ENCODE data around the gene KIAA0753.
A peak's percentile ranks its signal among the peaks of the same experiment; 100 is the strongest.
"Not testable (repeated sequence)": the region's sequence is repeated elsewhere in the genome, so short reads cannot be mapped to it uniquely, and the experiment has no call there.

The KIAA0753 gene

GRCh38 chr17:6596941-6597340 lies 43.6 kb downstream of the KIAA0753 start:
- DNase-seq (ENCODE audit: low read depth) = no peak

DNA sequence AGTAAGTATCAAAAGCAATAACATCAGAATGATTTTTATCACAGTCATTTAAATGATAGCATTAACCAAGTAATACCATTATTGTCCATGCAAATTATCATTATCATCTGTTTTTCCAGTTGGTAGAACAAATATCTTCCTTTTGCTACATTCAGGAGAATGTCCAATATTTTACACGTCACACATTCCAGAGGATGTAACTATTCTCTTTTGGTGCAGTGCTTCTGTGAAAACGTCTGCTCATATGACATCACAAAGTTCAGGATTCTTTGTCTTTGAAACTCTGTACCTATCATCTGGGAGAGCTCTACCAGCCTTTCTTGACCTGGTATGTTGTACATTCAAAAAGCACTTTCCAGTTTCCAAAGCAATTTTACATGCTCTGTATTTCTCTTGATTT lies 44.0 kb downstream of the KIAA0753 start:
- no peak for DNase-seq (ENCODE audit: low read depth)

- DNase-seq (ENCODE audit: low read depth) = no peak
Observed at GRCh38 chr17:6596081-6596480, 44.4 kb downstream of the KIAA0753 start.

DNA sequence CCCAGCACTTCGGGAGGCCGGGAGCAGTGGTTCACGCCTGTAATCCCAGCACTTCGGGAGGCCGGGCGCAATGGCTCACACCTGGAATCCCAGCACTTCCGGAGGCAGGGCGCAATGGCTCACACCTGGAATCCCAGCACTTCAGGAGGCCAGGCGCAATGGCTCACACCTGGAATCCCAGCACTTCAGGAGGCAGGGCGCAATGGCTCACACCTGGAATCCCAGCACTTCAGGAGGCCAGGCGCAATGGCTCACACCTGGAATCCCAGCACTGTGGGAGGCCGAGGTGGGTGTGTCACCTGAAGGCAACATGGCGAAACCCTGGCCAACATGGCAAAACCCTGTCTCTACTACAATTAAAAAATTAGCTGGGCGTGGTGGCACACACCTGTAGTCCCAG lies 47.1 kb downstream of the KIAA0753 start:
- DNase-seq (ENCODE audit: low read depth) = not testable (repeated sequence)

DNA sequence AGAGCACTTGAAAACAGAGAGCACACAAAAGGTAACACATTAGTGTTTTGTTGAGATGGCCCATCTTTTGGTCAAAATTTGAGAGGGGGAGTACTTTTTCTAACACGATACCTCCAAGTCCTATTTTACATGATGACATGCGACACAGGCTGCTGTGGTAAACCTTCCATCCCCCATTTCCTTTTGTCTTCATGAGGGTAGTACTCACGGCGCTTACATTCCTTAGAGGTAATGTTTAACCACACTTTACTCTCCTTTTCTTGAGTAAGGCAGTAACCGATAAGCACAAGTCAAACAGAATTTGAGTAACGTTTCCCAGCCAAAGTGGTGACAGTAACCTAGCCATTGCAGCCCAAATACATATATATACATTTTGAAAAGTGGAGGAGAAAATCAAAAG lies 48.3 kb downstream of the KIAA0753 start:
- DNase-seq (ENCODE audit: low read depth) = peak; percentile 56

GRCh38 chr17:6591599-6592158 lies 48.8 kb downstream of the KIAA0753 start:
- DNase-seq (ENCODE audit: low read depth) = peak; percentile 93

GRCh38 chr17:6589266-6589946 lies 51.1 kb downstream of the KIAA0753 start:
- no peak for DNase-seq (ENCODE audit: low read depth)

DNA sequence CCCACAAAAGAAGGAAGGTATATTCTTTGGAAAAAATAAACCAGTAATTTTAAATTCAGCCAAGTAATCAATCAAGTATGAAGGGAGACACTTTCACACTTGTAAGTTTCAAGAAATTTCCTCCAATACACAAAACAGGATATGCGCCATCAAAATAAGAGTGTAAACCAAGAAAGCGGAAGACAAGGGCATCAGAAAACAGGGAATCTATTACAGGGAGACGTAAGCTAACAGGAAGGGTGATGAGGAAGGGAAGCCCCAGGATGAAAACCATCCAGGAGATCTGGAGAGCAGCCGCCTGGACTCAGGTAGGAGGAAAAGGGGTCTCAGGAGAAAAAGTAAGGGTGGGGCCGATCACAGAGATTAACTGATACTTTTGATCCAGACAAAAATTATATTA lies 52.3 kb downstream of the KIAA0753 start:
- DNase-seq (ENCODE audit: low read depth) = no peak

DNA sequence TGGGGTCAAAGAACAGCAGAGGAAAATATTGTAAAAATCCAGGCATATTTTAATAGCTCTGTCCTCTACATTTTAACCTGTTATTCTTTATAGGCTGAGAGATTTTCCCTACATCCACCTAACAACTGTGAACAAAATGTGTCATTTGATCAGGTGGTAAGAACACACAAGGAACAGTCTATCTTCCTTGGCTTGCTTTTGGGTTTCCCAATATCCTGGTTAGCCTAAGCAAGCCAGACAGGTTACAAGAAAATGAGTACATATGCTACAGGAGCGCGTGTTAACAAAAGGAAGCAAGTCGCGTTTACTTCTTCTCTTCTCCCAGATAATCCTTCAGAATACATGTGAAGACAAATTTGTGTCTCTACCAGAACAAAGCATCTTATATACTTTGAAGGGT lies 53.2 kb downstream of the KIAA0753 start:
- no peak for DNase-seq (ENCODE audit: low read depth)

DNA sequence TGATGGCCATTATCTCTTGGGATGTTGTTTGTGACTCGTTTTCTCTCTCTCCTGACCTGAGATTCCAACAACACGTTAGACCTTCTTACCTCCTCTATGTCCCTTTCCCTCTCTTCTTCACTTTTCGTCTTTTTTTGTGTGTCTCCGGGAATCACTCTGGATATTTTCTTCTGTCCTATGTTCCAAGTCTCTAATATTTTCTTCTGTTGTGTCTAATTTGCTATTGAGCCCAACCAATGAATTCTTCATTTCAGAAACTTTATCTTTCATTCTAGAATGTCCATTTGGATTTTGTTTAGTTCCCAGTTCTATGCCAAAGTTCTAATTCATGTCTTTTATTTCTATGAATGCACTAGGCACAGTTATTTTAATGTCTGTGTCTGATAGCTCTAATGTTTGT lies 57.1 kb downstream of the KIAA0753 start:
- no peak for DNase-seq (ENCODE audit: low read depth)

GRCh38 chr17:6580625-6581024 lies 59.9 kb downstream of the KIAA0753 start:
- no peak for DNase-seq (ENCODE audit: low read depth)

GRCh38 chr17:6578491-6578890 lies 62.0 kb downstream of the KIAA0753 start:
- no peak for DNase-seq (ENCODE audit: low read depth)

- DNase-seq (ENCODE audit: low read depth) = no peak
Observed at GRCh38 chr17:6577686-6578263, 62.7 kb downstream of the KIAA0753 start.

DNA sequence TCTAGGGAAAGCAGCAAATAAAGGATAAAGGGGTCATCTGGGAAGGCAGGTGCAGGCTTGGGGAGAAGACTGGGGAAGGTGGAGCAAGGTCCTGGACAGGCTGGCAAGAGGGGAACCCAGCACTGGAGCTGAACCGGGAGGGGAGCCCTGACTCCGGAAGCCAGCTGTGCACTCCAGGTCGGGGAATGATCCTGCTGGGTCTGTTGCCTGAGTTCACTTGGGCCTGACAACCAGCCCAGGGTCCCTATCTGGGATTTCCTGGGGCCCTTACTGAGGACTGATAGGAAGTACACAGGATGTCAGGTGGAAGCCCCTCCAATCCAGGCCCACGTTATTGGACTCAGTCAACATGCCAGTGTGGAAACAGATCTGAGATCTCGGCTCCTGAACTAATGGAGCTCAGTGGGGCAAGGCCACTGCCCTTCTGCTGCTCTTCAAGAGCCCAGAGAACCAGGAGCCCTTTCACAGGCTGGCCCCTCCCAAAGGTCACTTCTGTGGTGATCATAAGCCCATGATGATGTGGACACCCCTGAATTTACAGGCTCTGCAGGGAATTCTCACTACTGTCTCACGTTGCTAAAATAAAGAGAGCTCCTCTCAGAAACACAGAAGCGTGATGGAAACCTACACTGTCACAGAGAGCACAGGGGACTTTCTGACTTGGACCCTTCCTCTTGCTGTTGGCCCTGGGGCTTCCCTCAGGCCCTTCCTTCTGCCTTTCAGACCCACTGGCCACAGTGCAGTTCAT lies 64.3 kb downstream of the KIAA0753 start:
- DNase-seq (ENCODE audit: low read depth) = no peak

DNA sequence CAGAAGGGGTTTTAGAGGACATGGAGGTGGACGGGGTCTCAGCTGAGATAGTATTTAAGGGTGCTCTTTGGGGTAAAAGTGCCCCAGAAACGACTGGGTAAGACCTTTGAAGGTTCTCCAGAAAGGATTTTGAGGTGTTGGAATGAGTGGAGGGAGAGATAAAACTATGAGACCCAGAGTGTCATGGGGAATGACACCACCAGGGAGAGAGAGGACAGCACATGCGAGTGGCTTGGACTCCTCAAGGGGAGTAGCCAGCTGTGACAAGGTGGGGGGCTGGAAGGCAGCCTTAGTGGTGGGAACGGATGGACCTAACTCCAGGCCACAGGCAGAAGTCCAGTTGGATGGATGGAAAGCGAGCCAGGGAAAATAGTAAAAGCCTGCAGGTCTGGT lies 64.9 kb downstream of the KIAA0753 start:
- DNase-seq (ENCODE audit: low read depth) = no peak

- DNase-seq (ENCODE audit: low read depth) = peak; percentile 87
Observed at GRCh38 chr17:6574687-6575595, 65.6 kb downstream of the KIAA0753 start.

DNA sequence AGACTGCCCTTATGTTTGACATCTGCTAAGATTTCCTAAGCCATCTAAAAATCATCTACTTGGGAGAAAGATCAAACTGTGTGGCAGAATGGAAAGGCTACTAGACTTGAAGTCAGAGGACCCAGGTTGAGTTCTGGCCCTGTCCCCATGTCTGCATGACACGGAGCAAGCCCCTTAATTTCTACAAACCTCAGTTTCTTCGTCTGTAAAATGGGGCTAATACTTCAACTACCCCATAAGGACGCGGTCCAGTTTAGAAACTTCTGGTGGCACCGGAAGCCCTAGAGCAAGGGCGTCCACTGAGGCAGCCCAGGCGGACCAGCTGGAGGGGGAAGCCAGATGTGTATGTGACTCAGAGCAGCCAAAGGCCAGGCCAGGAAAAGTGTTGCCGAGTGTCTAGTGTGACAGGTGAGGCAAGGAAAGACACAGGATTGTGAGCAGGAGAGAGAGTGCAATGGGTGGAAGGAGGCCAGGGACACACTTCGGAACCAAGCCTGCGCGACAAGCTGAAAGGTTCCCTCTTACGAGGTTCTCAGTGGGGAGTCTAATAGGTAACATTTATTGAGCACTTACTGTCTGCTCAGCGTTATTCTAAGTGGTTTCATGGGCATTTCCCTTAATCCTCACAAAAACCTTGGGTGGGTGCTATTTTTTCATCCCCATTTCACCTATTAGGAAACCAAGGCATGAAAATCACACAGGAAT lies 66.4 kb downstream of the KIAA0753 start:
- no peak for DNase-seq (ENCODE audit: low read depth)

DNA sequence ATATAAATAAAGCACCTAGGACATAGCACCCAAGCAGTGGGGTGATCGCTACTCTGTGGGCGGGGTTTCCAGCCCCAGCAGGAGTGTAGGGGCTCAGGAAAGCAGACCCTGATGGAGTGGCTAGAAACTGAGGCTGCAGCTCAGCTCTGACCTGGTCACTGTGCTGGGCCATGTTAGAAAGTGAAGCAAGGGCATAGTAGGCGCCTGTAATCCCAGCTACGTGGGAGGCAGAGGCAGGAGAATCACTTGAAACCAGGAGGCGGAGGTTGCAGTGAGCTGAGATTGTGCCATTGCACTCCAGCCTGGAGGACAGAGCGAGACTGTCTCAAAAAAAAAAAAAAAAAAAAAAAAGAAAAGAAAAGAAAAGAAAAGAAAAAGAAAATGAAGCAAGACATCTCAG lies 67.0 kb downstream of the KIAA0753 start:
- not testable (repeated sequence) for DNase-seq (ENCODE audit: low read depth)

GRCh38 chr17:6572972-6573370 lies 67.5 kb downstream of the KIAA0753 start:
- no peak for DNase-seq (ENCODE audit: low read depth)

- no peak for DNase-seq (ENCODE audit: low read depth)
Observed at GRCh38 chr17:6571452-6571781, 69.1 kb downstream of the KIAA0753 start.

DNA sequence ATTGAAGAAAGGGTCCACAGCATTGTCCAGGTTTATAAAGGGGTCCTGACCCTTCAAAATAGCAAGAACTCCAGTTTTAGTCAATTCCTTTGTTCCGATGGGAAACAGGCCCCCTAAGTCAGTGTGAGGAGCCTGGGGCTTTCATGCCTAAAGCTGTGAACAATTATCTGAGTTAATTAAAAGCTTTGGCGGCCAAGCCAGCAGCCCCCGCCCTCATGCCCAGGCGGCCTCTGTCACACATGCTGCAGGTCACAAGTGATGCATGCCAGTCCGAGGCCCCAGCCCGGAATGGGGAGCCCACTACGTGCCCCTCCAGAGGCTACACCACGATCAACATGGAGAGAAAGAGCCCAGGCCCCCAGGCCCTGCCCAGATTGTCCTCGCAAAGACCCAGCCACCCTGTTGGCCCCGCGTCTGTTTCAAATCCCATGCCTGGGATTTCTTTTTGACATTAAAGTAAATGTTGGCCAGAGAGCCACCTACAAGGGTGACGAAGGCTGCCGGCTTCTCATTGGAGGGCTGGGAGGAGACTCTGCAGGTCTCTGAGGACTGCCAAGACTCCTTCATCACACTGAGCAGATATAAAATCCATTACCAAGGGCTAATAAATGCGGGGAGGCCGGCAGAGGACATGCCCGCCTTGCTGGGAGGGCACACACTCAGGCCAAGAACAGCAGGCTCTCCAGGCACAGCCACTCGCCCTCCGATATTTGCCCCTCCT lies 69.6 kb downstream of the KIAA0753 start:
- DNase-seq (ENCODE audit: low read depth) = no peak

All from amniotic epithelial cell (primary cell).